ENCODE results near the gene ANKRD33B.

DNA sequence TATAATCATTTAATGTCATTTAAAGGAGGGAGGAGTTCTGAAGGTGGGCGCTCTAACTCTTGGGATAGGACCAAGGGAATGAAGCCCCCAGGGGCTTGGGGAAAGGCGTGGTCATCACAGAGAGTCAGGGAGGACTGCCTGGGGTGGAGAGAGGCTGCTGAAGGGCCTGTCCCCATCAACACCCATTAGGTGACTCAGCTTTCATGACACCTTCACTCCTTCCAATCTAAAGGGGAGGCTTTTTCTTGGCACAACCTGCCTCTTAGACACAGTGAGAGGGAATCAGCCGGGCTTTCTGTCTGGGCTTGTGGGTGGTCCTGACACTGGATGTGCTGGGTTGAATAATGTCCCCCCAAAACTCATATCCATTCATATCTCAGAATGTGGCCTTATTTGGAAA, 31.4 kb upstream of the ANKRD33B start:
- TF ChIP-seq ZNF212 (CRISPR knock-in tag; IDR thresholded peaks at IDR 0.05), result no peak
- TF ChIP-seq, protein P1, sequence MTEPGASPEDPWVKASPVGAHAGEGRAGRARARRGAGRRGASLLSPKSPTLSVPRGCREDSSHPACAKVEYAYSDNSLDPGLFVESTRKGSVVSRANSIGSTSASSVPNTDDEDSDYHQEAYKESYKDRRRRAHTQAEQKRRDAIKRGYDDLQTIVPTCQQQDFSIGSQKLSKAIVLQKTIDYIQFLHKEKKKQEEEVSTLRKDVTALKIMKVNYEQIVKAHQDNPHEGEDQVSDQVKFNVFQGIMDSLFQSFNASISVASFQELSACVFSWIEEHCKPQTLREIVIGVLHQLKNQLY (CRISPR knock-in tag; conservative IDR thresholded peaks at IDR 0.05), result no peak

All from K562 (cell line).